ENCODE measurements around the gene PAPPA.

GRCh38 chr9:116160676-116161571, 7.3 kb downstream of the PAPPA start:
- TF ChIP-seq CTCF (conservative IDR thresholded peaks at IDR 0.05) (no peak), EZH2 (IDR thresholded peaks at IDR 0.05; ENCODE audit: low read depth) (no peak)

All from PC-9 (cell line).